Cardiac muscle cell (in vitro differentiated cells and primary cell): ENCODE results near the gene FNDC1. TPM values are rescaled to one million over a fixed set of nuclear protein-coding genes. Genes with fewer than 3 reads are reported as not detected.

Experiments
- DNase-seq, 2 donors: peaks; one replicate each; pipeline versions ENCODE4 v3.0.0 to v3.0.0-alpha.2; 2010 to 2017; ENCODE audit warnings: low read depth in 1 of 2, low spot score in 1 of 2
- H3K27ac ChIP-seq: fragments of 200-600 bp; sonication (generic); 2 replicates; pipeline ENCODE4 v1.5.1; 2016
- H3K27me3 ChIP-seq: fragments of 200-600 bp; sonication (generic); 2 replicates; pipeline ENCODE4 v1.6.0; 2016; ENCODE audit warnings: control low read depth
- H3K36me3 ChIP-seq: fragments of 200-600 bp; sonication (generic); 2 replicates; pipeline ENCODE4 v1.5.1; 2016; ENCODE audit warnings: control low read depth
- H3K4me1 ChIP-seq: fragments of 200-600 bp; sonication (generic); 2 replicates; pipeline ENCODE4 v1.8.1; 2017; ENCODE audit warnings: low read depth, mild to moderate bottlenecking, mixed run types
- H3K4me3 ChIP-seq: fragments of 200-600 bp; sonication (generic); 2 replicates; pipeline ENCODE4 v1.5.1; 2016; ENCODE audit warnings: mild to moderate bottlenecking
- H3K9me3 ChIP-seq: fragments of 200-600 bp; sonication (generic); 2 replicates; pipeline ENCODE4 v1.5.1; 2017; ENCODE audit warnings: low read depth, mild to moderate bottlenecking, control low read depth
- CTCF ChIP-seq: IDR thresholded peaks from 2 replicates; pipeline ENCODE4 v1.5.1; 2012; ENCODE audit warnings: low read depth, mild to moderate bottlenecking, low read length
- polyA plus RNA-seq: library from polyadenylated mRNA; unstranded; fragments of >200 nt; fragmentation: Nextera tagmentation; extraction: Ambion mirVana; gene quantifications from 2 replicates; pipeline ENCODE4 v1.2.1, GENCODE V29; 2016
- total RNA-seq: library from RNA; depleted of rRNA; stranded (reverse); fragments of >200 nt; gene quantifications from 2 replicates; pipeline ENCODE4 v1.2.3, GENCODE V29; 2016

Gene FNDC1
- total and polyA plus RNA-seq, 2 experiments from 2014 or later: 0.30 TPM; not detected in 1

GRCh38 chr6:159321267-159321666 is 152.1 kb downstream of the FNDC1 start:
- Histone ChIP-seq H3K36me3 (no peaks in the 10 kb centered on the region), H3K27ac (no peak overlapping the region), H3K4me3 (no peak overlapping the region), H3K9me3 (no peaks in the 10 kb centered on the region), H3K27me3 (no peaks in the 10 kb centered on the region), H3K4me1 (no peaks in the 10 kb centered on the region)
- DNase-seq: no peak
- TF ChIP-seq CTCF: no peak

Other genes with a start within 250 kb of the FNDC1 start
- 8.8 and 13.8 TPM in 2 replicates for gene RSPH3, start 169.2 kb upstream of the FNDC1 start, total RNA-seq
- gene RSPH3, start 169.2 kb upstream of the FNDC1 start, polyA plus RNA-seq: 17.7 and 19.7 TPM in 2 replicates
- gene TAGAP, start 124.4 kb upstream of the FNDC1 start, total RNA-seq: not detected in 2 replicates
- not detected in 2 replicates for gene TAGAP, start 124.4 kb upstream of the FNDC1 start, polyA plus RNA-seq